H9 (cell line): ENCODE results near the gene UBAC2. TPM values are rescaled to one million over a fixed set of nuclear protein-coding genes. Genes with fewer than 3 reads are reported as not detected.

Experiments
- DNase-seq: peaks from one replicate; pipeline ENCODE4 v3.0.0-alpha.2; 2017
- H2AFZ ChIP-seq: one replicate; pipeline ENCODE4 v1.6.1; 2013; ENCODE audit warnings: mild to moderate bottlenecking, low read length, control low read depth, moderate library complexity
- H2AK5ac ChIP-seq: 2 replicates; pipeline ENCODE4 v1.6.1; 2013; ENCODE audit warnings: low read length, control low read depth, mixed read lengths; ENCODE audit not compliant: insufficient read length
- H2BK120ac ChIP-seq: one replicate; pipeline ENCODE4 v1.6.1; 2013; ENCODE audit warnings: low read depth, mild to moderate bottlenecking, low read length, control low read depth, inconsistent platforms; ENCODE audit not compliant: poor library complexity, severe bottlenecking
- H2BK12ac ChIP-seq: 2 replicates; pipeline ENCODE4 v1.6.1; 2013; ENCODE audit warnings: low read length, control low read depth, mixed read lengths, low read depth; ENCODE audit not compliant: insufficient read length
- H2BK15ac ChIP-seq: 2 replicates; pipeline ENCODE4 v1.6.1; 2013; ENCODE audit warnings: low read depth, low read length, control low read depth
- H2BK20ac ChIP-seq: one replicate; pipeline ENCODE4 v1.6.1; 2013; ENCODE audit warnings: low read depth, mild to moderate bottlenecking, low read length, control low read depth, inconsistent platforms; ENCODE audit not compliant: poor library complexity, severe bottlenecking
- H2BK5ac ChIP-seq: 2 replicates; pipeline ENCODE4 v1.6.1; 2013; ENCODE audit warnings: low read length, control low read depth, mixed read lengths; ENCODE audit not compliant: insufficient read length
- H3K14ac ChIP-seq: 2 replicates; pipeline ENCODE4 v1.6.1; 2013; ENCODE audit warnings: low read length, control low read depth; ENCODE audit not compliant: insufficient read depth
- H3K18ac ChIP-seq: 2 replicates; pipeline ENCODE4 v1.6.1; 2013; ENCODE audit warnings: low read depth, mild to moderate bottlenecking, mixed read lengths, low read length, control low read depth; ENCODE audit not compliant: insufficient read length
- H3K23ac ChIP-seq: 2 replicates; pipeline ENCODE4 v1.6.1; 2013; ENCODE audit warnings: low read length, control low read depth, mixed read lengths, low read depth; ENCODE audit not compliant: insufficient read length
- H3K23me2 ChIP-seq: 2 replicates; pipeline ENCODE4 v1.6.1; 2013; ENCODE audit warnings: low read depth, mild to moderate bottlenecking, mixed read lengths, low read length, control low read depth; ENCODE audit not compliant: insufficient read length, poor library complexity, severe bottlenecking
- H3K27ac ChIP-seq: 2 replicates; pipeline ENCODE4 v1.5.1; 2013; ENCODE audit warnings: low read length, control low read depth, mixed read lengths, low read depth; ENCODE audit not compliant: insufficient read length
- H3K27me3 ChIP-seq: 2 replicates; pipeline ENCODE4 v1.6.1; 2013; ENCODE audit warnings: low read length, control low read depth, inconsistent platforms; ENCODE audit not compliant: insufficient read depth
- H3K4ac ChIP-seq: 2 replicates; pipeline ENCODE4 v1.6.1; 2013; ENCODE audit warnings: low read depth, mild to moderate bottlenecking, control low read depth, inconsistent platforms, low read length, moderate library complexity
- H3K4me1 ChIP-seq: 2 replicates; pipeline ENCODE4 v1.6.1; 2013; ENCODE audit warnings: low read length, control low read depth, inconsistent platforms; ENCODE audit not compliant: insufficient read depth
- H3K4me2 ChIP-seq: 2 replicates; pipeline ENCODE4 v1.6.1; 2013; ENCODE audit warnings: low read length, control low read depth, mixed read lengths; ENCODE audit not compliant: insufficient read length, insufficient read depth
- H3K56ac ChIP-seq: 2 replicates; pipeline ENCODE4 v1.6.1; 2013; ENCODE audit warnings: low read depth, mild to moderate bottlenecking, mixed read lengths, low read length, control low read depth; ENCODE audit not compliant: insufficient read length
- H3K79me1 ChIP-seq: 2 replicates; pipeline ENCODE4 v1.6.1; 2013; ENCODE audit warnings: low read depth, mild to moderate bottlenecking, moderate library complexity, low read length, control low read depth, inconsistent platforms; ENCODE audit not compliant: insufficient read depth, poor library complexity, severe bottlenecking
- H3K79me2 ChIP-seq: 2 replicates; pipeline ENCODE4 v1.6.1; 2013; ENCODE audit warnings: low read length, control low read depth, inconsistent platforms; ENCODE audit not compliant: insufficient read depth
- H3K9ac ChIP-seq: 2 replicates; pipeline ENCODE4 v1.6.1; 2013; ENCODE audit warnings: low read length, control low read depth, mixed read lengths; ENCODE audit not compliant: insufficient read length; ENCODE audit errors: extremely low read depth
- H3K9me3 ChIP-seq: one replicate; pipeline ENCODE4 v1.6.1; 2013; ENCODE audit warnings: low read depth, low read length, inconsistent platforms; ENCODE audit not compliant: control insufficient read depth
- H3T11ph ChIP-seq: one replicate; pipeline ENCODE4 v1.6.1; 2013; ENCODE audit warnings: mild to moderate bottlenecking, low read length, control low read depth, inconsistent platforms
- H4K20me1 ChIP-seq: one replicate; pipeline ENCODE4 v1.6.1; 2013; ENCODE audit not compliant: control insufficient read depth, insufficient read length, insufficient read depth
- H4K5ac ChIP-seq: 2 replicates; pipeline ENCODE4 v1.6.1; 2013; ENCODE audit warnings: low read depth, mild to moderate bottlenecking, mixed read lengths, low read length, control low read depth; ENCODE audit not compliant: insufficient read length
- H4K8ac ChIP-seq: replicated peaks from 2 replicates; pipeline ENCODE4 v1.6.1; 2013; ENCODE audit warnings: low read length, control low read depth, mixed read lengths, low read depth; ENCODE audit not compliant: insufficient read length
- H4K91ac ChIP-seq: 2 replicates; pipeline ENCODE4 v1.6.1; 2013; ENCODE audit warnings: low read depth, mild to moderate bottlenecking, moderate library complexity, mixed read lengths, low read length, control low read depth; ENCODE audit not compliant: insufficient read length
- H3K27ac Mint-ChIP-seq, 3 experiments: 2 replicates in 2 of 3; 3 replicates in 1 of 3; pipeline ENCODE4 v1.8.0; 2020 to 2021; ENCODE audit warnings: mixed read lengths in 3 of 3, mild to moderate bottlenecking in 1 of 3, moderate library complexity in 1 of 3
- H3K27me3 Mint-ChIP-seq: 2 replicates; pipeline ENCODE4 v1.8.0; 2021; ENCODE audit warnings: low read depth, mild to moderate bottlenecking, moderate library complexity, mixed read lengths
- H3K36me3 Mint-ChIP-seq, 3 experiments: 2 replicates in 2 of 3; 3 replicates in 1 of 3; pipeline ENCODE4 v1.8.0; 2020 to 2021; ENCODE audit warnings: low read depth in 3 of 3, mixed read lengths in 3 of 3; ENCODE audit not compliant: insufficient read depth in 1 of 3
- H3K4me1 Mint-ChIP-seq, 2 experiments: 2 replicates each; pipeline ENCODE4 v1.8.0; 2020; ENCODE audit warnings: mixed read lengths in 2 of 2
- H3K4me3 Mint-ChIP-seq, 2 experiments: 2 replicates in 1 of 2; 3 replicates in 1 of 2; pipeline ENCODE4 v1.8.0; 2020 to 2021; ENCODE audit warnings: mild to moderate bottlenecking in 2 of 2, mixed read lengths in 2 of 2, moderate library complexity in 1 of 2
- H3K9me3 Mint-ChIP-seq, 2 experiments: 2 replicates in 1 of 2; 3 replicates in 1 of 2; pipeline ENCODE4 v1.8.0; 2020; ENCODE audit warnings: mild to moderate bottlenecking in 2 of 2, mixed read lengths in 2 of 2, moderate library complexity in 1 of 2
- CTCF ChIP-seq: fragments of 200-600 bp; sonication (generic); conservative IDR thresholded peaks from 3 replicates; pipeline ENCODE4 v1.8.0; 2021; ENCODE audit warnings: antibody characterized with exemption, mild to moderate bottlenecking
- WGBS: extraction: QIAGEN DNeasy Blood & Tissue Kit; methylation state at CpG from one replicate; pipeline ENCODE4 v1.1.7; 2013; ENCODE audit warnings: missing lambda C conversion rate, low lambda C conversion rate, mixed read lengths; ENCODE audit not compliant: insufficient read length; ENCODE audit errors: extremely low coverage; 5-methylcytosine and 5-hydroxymethylcytosine counted together
- total RNA-seq: library from RNA; stranded (reverse); gene quantifications from 2 replicates; pipeline ENCODE4 v1.2.1, GENCODE V29; 2021

Gene UBAC2
- total RNA-seq, 1 experiment from 2014 or later = 52.3 TPM

GRCh38 chr13:99207511-99207910 lies 6.9 kb downstream of the UBAC2 start:
- H3K27ac Mint-ChIP-seq = peak overlapping the region in 1 of 3 experiments; percentile 74; a peak in 1 of 7 replicates

More at GRCh38 chr13:99207511-99207910, 6.9 kb downstream of the UBAC2 start:
- WGBS = no CpG with 5 or more reads among the region's 7 CpGs
- Histone ChIP-seq H3K9me3 (no peaks in the 10 kb centered on the region), H3K79me1 (peaks cover 16% of the 10 kb centered on the region), H2BK5ac (no peak overlapping the region), H3K18ac (no peak overlapping the region), H3K56ac (no peak overlapping the region), H4K8ac (no peak overlapping the region), H4K20me1 (peaks cover 2% of the 10 kb centered on the region), H2BK20ac (no peak overlapping the region), H3K27ac (no peak overlapping the region), H3K23me2 (no peaks in the 10 kb centered on the region), H3T11ph (no peak overlapping the region), H3K27me3 (no peaks in the 10 kb centered on the region), H3K79me2 (peaks cover 42% of the 10 kb centered on the region; the same call in 1 of the 2 replicates), H2BK120ac (no peak overlapping the region), H2BK15ac (no peak overlapping the region), H3K23ac (no peak overlapping the region), H3K9ac (no peak overlapping the region), H4K5ac (no peak overlapping the region), H3K14ac (no peak overlapping the region), H3K4me2 (no peak overlapping the region), H3K4ac (no peak overlapping the region), H2AFZ (no peak overlapping the region), H2BK12ac (no peak overlapping the region), H4K91ac (no peak overlapping the region), H2AK5ac (no peak overlapping the region), H3K4me1 (peaks cover 1% of the 10 kb centered on the region; the same call in 1 of the 2 replicates)
- no peak overlapping the region for H3K4me3 Mint-ChIP-seq
- H3K27me3 Mint-ChIP-seq = no peaks in the 10 kb centered on the region; the same call in 1 of the 2 replicates
- H3K36me3 Mint-ChIP-seq = peaks cover 17 to 19% (median 18%) of the 10 kb centered on the region in 3 experiments; a peak in 6 of 7 replicates
- peaks cover 33 to 36% of the 10 kb centered on the region in 2 experiments for H3K4me1 Mint-ChIP-seq
- TF ChIP-seq CTCF = no peak
- H3K9me3 Mint-ChIP-seq = no peaks in the 10 kb centered on the region
- DNase-seq = no peak
